Keratinocyte (primary cell): ENCODE data around the gene EXT2. TPM values are rescaled to one million over a fixed set of nuclear protein-coding genes. Genes with fewer than 3 reads are reported as not detected.

ENCODE experiments used
- DNase-seq: peaks from one replicate; pipeline ENCODE4 v3.0.0-alpha.2; 2011; ENCODE audit warnings: low read depth, missing footprints, low spot score
- FAIRE-seq: peaks from 2 replicates; lab custom pipeline; 2011; peaks lifted over from hg19 to GRCh38; lab: Jason Lieb, UNC
- H2AFZ ChIP-seq: 2 replicates; pipeline ENCODE4 v1.6.0; 2012; ENCODE audit warnings: low read length, control low read depth, inconsistent platforms; ENCODE audit not compliant: control insufficient read depth
- H3K27ac ChIP-seq: 2 replicates; pipeline ENCODE4 v1.5.1; 2011; ENCODE audit warnings: low read length; ENCODE audit not compliant: control insufficient read depth, insufficient read depth
- H3K27me3 ChIP-seq: 3 replicates; pipeline ENCODE4 v1.6.0; 2011; ENCODE audit warnings: low read length; ENCODE audit not compliant: control insufficient read depth, insufficient read depth; ENCODE audit errors: extremely low read depth
- H3K36me3 ChIP-seq, 2 experiments: 2 replicates in 1 of 2; 3 replicates in 1 of 2; pipeline ENCODE4 v1.5.1; 2011; ENCODE audit warnings: low read length in 2 of 2, mild to moderate bottlenecking in 1 of 2; ENCODE audit not compliant: control insufficient read depth in 2 of 2, insufficient read depth in 2 of 2; ENCODE audit errors: extremely low read depth in 1 of 2
- H3K4me1 ChIP-seq: 3 replicates; pipeline ENCODE4 v1.5.1; 2011; ENCODE audit warnings: low read length; ENCODE audit not compliant: control insufficient read depth, insufficient read depth; ENCODE audit errors: extremely low read depth
- H3K4me2 ChIP-seq: 3 replicates; pipeline ENCODE4 v1.6.0; 2011; ENCODE audit warnings: low read depth, low read length; ENCODE audit not compliant: control insufficient read depth, insufficient read depth; ENCODE audit errors: extremely low read depth
- H3K4me3 ChIP-seq, 3 experiments: fragments of 200-600 bp in 1 of 3; sonication (generic) in 1 of 3; 2 replicates in 2 of 3; 3 replicates in 1 of 3; pipeline ENCODE4 v1.5.1; 2011 to 2016; ENCODE audit warnings: low read length in 3 of 3, mild to moderate bottlenecking in 3 of 3, control low read depth in 2 of 3, inconsistent platforms in 1 of 3, low read depth in 1 of 3, mixed read lengths in 1 of 3, mixed run types in 1 of 3, moderate library complexity in 1 of 3; ENCODE audit not compliant: control insufficient read depth in 2 of 3, insufficient read depth in 2 of 3; ENCODE audit errors: extremely low read depth in 1 of 3
- H3K79me2 ChIP-seq: 2 replicates; pipeline ENCODE4 v1.6.0; 2012; ENCODE audit warnings: low read length; ENCODE audit not compliant: control insufficient read depth, insufficient read depth
- H3K9ac ChIP-seq: 3 replicates; pipeline ENCODE4 v1.6.0; 2011; ENCODE audit warnings: low read length; ENCODE audit not compliant: control insufficient read depth, insufficient read depth; ENCODE audit errors: extremely low read depth
- H3K9me1 ChIP-seq: 3 replicates; pipeline ENCODE4 v1.6.0; 2011; ENCODE audit warnings: low read length; ENCODE audit not compliant: control insufficient read depth, insufficient read depth; ENCODE audit errors: extremely low read depth
- H3K9me3 ChIP-seq: 2 replicates; pipeline ENCODE4 v1.5.1; 2012; ENCODE audit warnings: low read depth, low read length; ENCODE audit not compliant: control insufficient read depth
- H4K20me1 ChIP-seq: 3 replicates; pipeline ENCODE4 v1.6.0; 2011; ENCODE audit warnings: low read length; ENCODE audit not compliant: control insufficient read depth, insufficient read depth; ENCODE audit errors: extremely low read depth
- CTCF ChIP-seq, 3 experiments: IDR thresholded peaks in 1 of 3; conservative IDR thresholded peaks in 1 of 3; optimal IDR thresholded peaks in 1 of 3; 2 replicates in 2 of 3; 3 replicates in 1 of 3; pipeline versions ENCODE3 to v1.5.1; 2011; ENCODE audit warnings: low read length in 3 of 3, mild to moderate bottlenecking in 3 of 3, moderate library complexity in 2 of 3, control low read depth in 1 of 3, inconsistent platforms in 1 of 3; ENCODE audit not compliant: insufficient read depth in 2 of 3; ENCODE audit errors: extremely low read depth in 1 of 3
- EZH2 ChIP-seq: IDR thresholded peaks from one replicate; pipeline ENCODE4 v1.6.1; 2012; ENCODE audit warnings: inconsistent platforms, mild to moderate bottlenecking, low read length, moderate library complexity
- dilution Hi-C: fragments of 300-500 bp; cut with MboI; formaldehyde crosslinking; loops from one replicate; pipeline ENCODE4 v1.7.0; 2020; ENCODE audit warnings: low sequenced_read_pairs; ENCODE audit not compliant: extremely low pct_ligation_motif_present
- polyA plus RNA-seq, 5 experiments: library from polyadenylated mRNA; depleted of rRNA in 3 of 5; stranded (reverse) in 3 of 5; stranded (forward) in 1 of 5; unstranded in 1 of 5; fragments of >200 nt; gene quantifications; 1 replicate in 1 of 5; 2 replicates in 3 of 5; 3 replicates in 1 of 5; pipeline versions ENCODE4 v1.2.1 to v1.2.3, GENCODE V29; 2011 to 2012; ENCODE audit warnings: missing spikeins in 2 of 5, low read depth in 1 of 5, low replicate concordance in 1 of 5

Gene EXT2
- polyA plus RNA-seq, 1 donor (not counting 4 experiments of a cell fraction or from before 2014, with no cell fraction given) = 148 TPM

- H2AFZ ChIP-seq = no peak overlapping the region
- H3K4me1 ChIP-seq = no peaks in the 10 kb centered on the region
- H3K27ac ChIP-seq = no peak overlapping the region
- no peak overlapping the region for H3K9ac ChIP-seq
- DNase-seq (no peak), FAIRE-seq (no peak)
- peaks cover 4% of the 10 kb centered on the region for H3K27me3 ChIP-seq
- no peaks in the 10 kb centered on the region for H3K9me3 ChIP-seq
- no peaks in the 10 kb centered on the region for H3K9me1 ChIP-seq
- H3K79me2 ChIP-seq = no peaks in the 10 kb centered on the region
- no peaks in the 10 kb centered on the region for H4K20me1 ChIP-seq
- no peaks in the 10 kb centered on the region for H3K36me3 ChIP-seq
- no peak overlapping the region for H3K4me3 ChIP-seq
- H3K4me2 ChIP-seq = no peak overlapping the region
- no peak for TF ChIP-seq EZH2
- no peak for TF ChIP-seq CTCF (optimal IDR thresholded peaks at IDR 0.05 in 1 of 3, IDR thresholded peaks at IDR 0.05 in 1 of 3, conservative IDR thresholded peaks at IDR 0.05 in 1 of 3; ENCODE audit: extremely low read depth in 1 of 3, insufficient read depth in 2 of 3, low read length in 3 of 3)
- dilution Hi-C loops = no loop called here
These were observed 45.6 kb upstream of the EXT2 start for GRCh38 chr11:44049832-44050231.

GRCh38 chr11:44051171-44051570 lies 44.3 kb upstream of the EXT2 start:
- H3K9ac ChIP-seq = no peak overlapping the region
- H3K9me3 ChIP-seq = no peaks in the 10 kb centered on the region
- DNase-seq (no peak), FAIRE-seq (no peak)
- no peaks in the 10 kb centered on the region for H3K79me2 ChIP-seq
- H3K27ac ChIP-seq = no peak overlapping the region
- H3K9me1 ChIP-seq = no peaks in the 10 kb centered on the region
- no peaks in the 10 kb centered on the region for H3K36me3 ChIP-seq
- H3K4me3 ChIP-seq = no peak overlapping the region
- H2AFZ ChIP-seq = no peak overlapping the region
- peaks cover 4% of the 10 kb centered on the region for H3K27me3 ChIP-seq
- H3K4me1 ChIP-seq = no peaks in the 10 kb centered on the region
- no peak overlapping the region for H3K4me2 ChIP-seq
- no peaks in the 10 kb centered on the region for H4K20me1 ChIP-seq
- dilution Hi-C loops = no loop called here
- TF ChIP-seq EZH2 (no peak), CTCF (optimal IDR thresholded peaks at IDR 0.05 in 1 of 3, IDR thresholded peaks at IDR 0.05 in 1 of 3, conservative IDR thresholded peaks at IDR 0.05 in 1 of 3; ENCODE audit: extremely low read depth in 1 of 3, insufficient read depth in 2 of 3, low read length in 3 of 3) (no peak)
